ENCODE measurements around the gene MTSS2. TPM values are rescaled to one million over a fixed set of nuclear protein-coding genes. Genes with fewer than 3 reads are reported as not detected.

MTSS2 gene
- total RNA-seq, 2 donors from 2014 or later = 57.3 to 58.5 TPM

DNA sequence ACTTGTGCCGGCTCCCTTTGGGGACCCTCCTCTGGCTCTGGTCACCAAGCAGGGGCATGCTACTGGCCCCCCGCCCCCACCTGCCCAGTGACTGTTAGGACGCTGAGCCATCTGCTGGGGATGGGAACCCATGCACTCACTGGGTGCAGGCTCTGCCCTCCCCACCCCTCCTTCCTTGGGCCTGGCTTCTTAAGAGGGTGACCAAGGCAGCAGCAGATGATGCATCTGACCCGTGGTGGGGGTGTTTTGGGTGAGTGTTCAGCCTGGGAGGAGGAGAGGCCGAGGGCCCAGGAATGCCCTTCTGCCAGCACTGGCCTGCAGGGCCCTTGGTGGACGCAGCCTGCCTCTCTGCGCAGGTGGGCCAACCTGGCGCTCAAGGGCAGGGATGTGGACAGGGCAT is 19.2 kb upstream of the MTSS2 start:
- no peak for ATAC-seq (ENCODE audit: insufficient number of reproducible peaks, low FRiP score, low read depth)
- peaks cover 52 to 79% of the 10 kb centered on the region in 2 donors for H3K4me1 ChIP-seq (ENCODE audit: control insufficient read depth in 1 of 2, low read depth in 2 of 2)
- DNase-seq (ENCODE audit: low spot score) = no peak
- H3K4me3 ChIP-seq = no peak overlapping the region
- TF ChIP-seq, protein P1, sequence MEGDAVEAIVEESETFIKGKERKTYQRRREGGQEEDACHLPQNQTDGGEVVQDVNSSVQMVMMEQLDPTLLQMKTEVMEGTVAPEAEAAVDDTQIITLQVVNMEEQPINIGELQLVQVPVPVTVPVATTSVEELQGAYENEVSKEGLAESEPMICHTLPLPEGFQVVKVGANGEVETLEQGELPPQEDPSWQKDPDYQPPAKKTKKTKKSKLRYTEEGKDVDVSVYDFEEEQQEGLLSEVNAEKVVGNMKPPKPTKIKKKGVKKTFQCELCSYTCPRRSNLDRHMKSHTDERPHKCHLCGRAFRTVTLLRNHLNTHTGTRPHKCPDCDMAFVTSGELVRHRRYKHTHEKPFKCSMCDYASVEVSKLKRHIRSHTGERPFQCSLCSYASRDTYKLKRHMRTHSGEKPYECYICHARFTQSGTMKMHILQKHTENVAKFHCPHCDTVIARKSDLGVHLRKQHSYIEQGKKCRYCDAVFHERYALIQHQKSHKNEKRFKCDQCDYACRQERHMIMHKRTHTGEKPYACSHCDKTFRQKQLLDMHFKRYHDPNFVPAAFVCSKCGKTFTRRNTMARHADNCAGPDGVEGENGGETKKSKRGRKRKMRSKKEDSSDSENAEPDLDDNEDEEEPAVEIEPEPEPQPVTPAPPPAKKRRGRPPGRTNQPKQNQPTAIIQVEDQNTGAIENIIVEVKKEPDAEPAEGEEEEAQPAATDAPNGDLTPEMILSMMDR (IDR thresholded peaks at IDR 0.05) = no peak
- peak overlapping the region; percentile 87 to 96 for H3K27ac ChIP-seq
- no peaks in the 10 kb centered on the region for H3K9me3 ChIP-seq
- H3K27me3 ChIP-seq (replicated peaks; ENCODE audit: insufficient read depth) = no peaks in the 10 kb centered on the region
- H3K36me3 ChIP-seq = no peaks in the 10 kb centered on the region

DNA sequence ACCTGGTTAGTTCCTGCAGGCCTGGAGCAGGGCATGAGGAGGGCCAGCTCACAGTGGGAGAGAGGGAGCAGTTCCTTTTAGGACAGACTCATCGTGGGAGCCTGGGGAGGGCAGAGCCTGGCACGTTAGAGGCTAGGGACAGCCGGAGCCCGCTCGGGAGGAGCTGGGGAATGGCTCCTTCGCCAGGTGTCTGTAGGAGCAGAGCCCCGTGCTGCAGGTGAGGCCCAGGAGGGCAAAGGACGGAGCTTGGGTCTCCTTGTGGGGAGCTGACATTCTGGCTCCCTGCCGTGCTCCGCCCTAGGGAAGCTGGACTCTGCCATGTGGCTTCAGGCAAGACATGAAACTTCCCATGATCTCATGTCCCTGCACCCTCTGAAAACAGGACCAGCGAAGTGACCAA is 18.7 kb upstream of the MTSS2 start:
- TF ChIP-seq, protein P1 (IDR thresholded peaks at IDR 0.05) = no peak
- no peak for DNase-seq (ENCODE audit: low spot score)
- no peaks in the 10 kb centered on the region for H3K9me3 ChIP-seq
- H3K36me3 ChIP-seq = no peaks in the 10 kb centered on the region
- no peak for ATAC-seq (ENCODE audit: insufficient number of reproducible peaks, low FRiP score, low read depth)
- H3K27me3 ChIP-seq (replicated peaks; ENCODE audit: insufficient read depth) = no peaks in the 10 kb centered on the region
- H3K27ac ChIP-seq = peak overlapping the region; percentile 87 to 96
- H3K4me3 ChIP-seq = no peak overlapping the region
- peaks cover 56 to 84% of the 10 kb centered on the region in 2 donors for H3K4me1 ChIP-seq (ENCODE audit: control insufficient read depth in 1 of 2, low read depth in 2 of 2)

DNA sequence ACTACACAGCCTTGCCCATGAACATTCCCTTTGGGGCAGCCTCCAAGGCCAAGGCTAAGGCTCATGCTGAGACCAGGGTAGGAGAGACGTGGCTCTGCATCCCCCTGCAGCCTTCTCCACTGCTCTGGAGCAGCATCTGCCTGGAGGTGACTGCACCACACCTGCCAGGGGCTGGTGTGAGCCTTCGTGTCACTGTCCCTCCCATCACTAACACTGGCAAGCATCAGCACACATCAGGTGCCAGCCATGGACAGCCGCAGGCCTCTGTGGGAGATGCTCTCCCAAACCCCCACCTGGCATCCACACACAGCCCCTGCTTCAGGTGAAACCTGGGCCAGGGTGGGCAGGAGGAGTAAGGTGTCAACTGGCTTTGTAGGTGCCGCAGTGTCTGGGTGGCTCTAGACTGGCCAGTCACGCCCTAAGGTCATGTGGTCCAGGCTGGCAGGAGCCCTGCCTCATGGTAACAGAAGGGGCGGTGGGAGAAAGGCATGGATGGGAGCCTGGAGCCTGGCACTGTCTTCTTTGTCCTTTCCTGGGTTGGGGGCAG is 18.1 kb upstream of the MTSS2 start:
- Histone ChIP-seq H3K27me3 (replicated peaks; ENCODE audit: insufficient read depth) (no peaks in the 10 kb centered on the region), H3K4me1 (ENCODE audit: control insufficient read depth in 1 of 2, low read depth in 2 of 2) (peaks cover 58 to 85% of the 10 kb centered on the region in 2 donors), H3K27ac (peak overlapping the region; percentile 87 to 96), H3K4me3 (no peak overlapping the region), H3K9me3 (no peaks in the 10 kb centered on the region), H3K36me3 (no peaks in the 10 kb centered on the region)
- ATAC-seq (ENCODE audit: insufficient number of reproducible peaks, low FRiP score, low read depth) = no peak
- TF ChIP-seq, protein P1 (IDR thresholded peaks at IDR 0.05) = no peak
- DNase-seq (ENCODE audit: low spot score) = no peak

DNA sequence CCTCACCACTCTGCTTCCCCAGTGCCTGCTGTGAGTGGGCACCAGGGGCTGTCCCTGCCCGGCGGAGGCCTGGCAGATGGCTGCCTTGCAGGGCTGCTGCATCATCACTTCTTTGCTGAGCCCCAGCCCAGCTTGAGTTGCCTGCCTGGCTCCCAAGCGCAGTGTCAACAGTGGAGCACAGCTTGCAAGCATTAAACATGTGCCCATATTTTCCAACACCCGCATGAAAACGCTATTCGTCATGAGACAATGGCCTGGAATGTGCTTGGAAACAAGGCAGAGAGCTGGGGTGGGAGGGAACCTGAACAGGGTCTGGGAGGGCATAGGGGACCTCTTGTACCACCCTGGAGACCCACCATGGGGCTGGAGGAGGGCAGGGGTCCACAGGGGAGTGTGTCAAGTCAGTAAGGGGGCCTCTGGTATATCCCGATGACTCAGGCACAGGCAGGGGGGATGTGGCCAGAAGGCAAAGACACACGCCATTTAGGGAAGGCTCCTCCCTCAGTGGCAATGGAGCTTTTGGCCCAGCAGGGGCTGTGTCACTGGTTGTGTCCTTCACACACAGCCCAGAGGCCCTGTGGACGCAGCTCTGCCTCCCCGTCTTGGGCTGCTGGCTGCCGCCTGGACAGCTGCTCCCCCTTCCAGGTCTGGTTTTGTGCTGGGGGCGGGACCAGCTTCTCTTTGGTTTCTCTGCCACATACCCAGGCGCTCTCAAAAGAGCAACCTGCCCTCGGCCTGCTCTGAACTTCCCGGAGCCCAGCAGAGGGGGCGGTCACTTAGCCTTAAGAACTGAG is 17.4 kb upstream of the MTSS2 start:
- Histone ChIP-seq H3K27me3 (replicated peaks; ENCODE audit: insufficient read depth) (no peaks in the 10 kb centered on the region), H3K9me3 (no peaks in the 10 kb centered on the region), H3K27ac (peak overlapping the region; percentile 87 to 96), H3K36me3 (no peaks in the 10 kb centered on the region), H3K4me1 (ENCODE audit: control insufficient read depth in 1 of 2, low read depth in 2 of 2) (peaks cover 58 to 89% of the 10 kb centered on the region in 2 donors), H3K4me3 (no peak overlapping the region)
- TF ChIP-seq, protein P1 (IDR thresholded peaks at IDR 0.05) = peak; percentile 65
- peak; percentile 58 for DNase-seq (ENCODE audit: low spot score)
- ATAC-seq (ENCODE audit: insufficient number of reproducible peaks, low FRiP score, low read depth) = peak; percentile 64

DNA sequence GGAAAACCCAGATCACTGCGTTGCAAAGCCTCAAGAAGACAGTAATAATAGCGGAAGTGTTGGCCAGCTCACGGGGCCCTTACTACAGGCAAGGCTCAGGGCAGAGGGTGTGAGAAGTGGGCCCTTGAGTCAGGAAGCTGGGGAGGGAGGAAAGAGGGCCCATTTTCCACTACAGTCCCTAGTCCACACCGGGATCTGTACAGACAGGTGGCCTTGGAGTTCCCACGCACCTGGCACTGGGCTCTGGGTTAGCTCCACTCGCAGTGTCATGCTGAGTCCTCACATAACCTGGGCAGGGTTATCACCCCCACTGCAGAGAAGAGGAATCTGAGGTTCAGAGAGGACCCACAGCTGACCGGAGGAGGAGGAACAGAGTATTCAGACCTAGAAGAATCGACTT is 16.8 kb upstream of the MTSS2 start:
- DNase-seq (ENCODE audit: low spot score) (no peak), ATAC-seq (ENCODE audit: insufficient number of reproducible peaks, low FRiP score, low read depth) (no peak)
- H3K27ac ChIP-seq = peak overlapping the region; percentile 87 to 96
- peaks cover 61 to 89% of the 10 kb centered on the region in 2 donors for H3K4me1 ChIP-seq (ENCODE audit: control insufficient read depth in 1 of 2, low read depth in 2 of 2)
- H3K9me3 ChIP-seq = no peaks in the 10 kb centered on the region
- no peak overlapping the region for H3K4me3 ChIP-seq
- no peaks in the 10 kb centered on the region for H3K36me3 ChIP-seq
- TF ChIP-seq, protein P1 (IDR thresholded peaks at IDR 0.05) = no peak
- no peaks in the 10 kb centered on the region for H3K27me3 ChIP-seq (replicated peaks; ENCODE audit: insufficient read depth)
